Suppressor macrophage (primary cell): ENCODE results near the gene ANP32D.
"Not testable (repeated sequence)": the region's sequence is repeated elsewhere in the genome, so short reads cannot be mapped to it uniquely, and the experiment has no call there.

ENCODE experiments used
- DNase-seq, 4 experiments: peaks; one replicate each; pipeline ENCODE4 v3.0.0-alpha.2; 2020 to 2022
- total RNA-seq, 17 experiments: gene quantifications; one replicate each; lab custom pipeline; 2026; ENCODE audit warnings: mixed read lengths in 6 of 17, inconsistent platforms in 3 of 17; lab: John Stamatoyannopoulos, UW

The ANP32D gene
- 0 to 0.44 (median 0) reads per million in 17 experiments for total RNA-seq

- DNase-seq: no peak
Observed at GRCh38 chr12:48472259-48472658, at the start of gene ANP32D. TSS of gene ANP32D (plus strand) at chr12:48472559. CDS start at chr12:48472665, 106 bp downstream.

DNA sequence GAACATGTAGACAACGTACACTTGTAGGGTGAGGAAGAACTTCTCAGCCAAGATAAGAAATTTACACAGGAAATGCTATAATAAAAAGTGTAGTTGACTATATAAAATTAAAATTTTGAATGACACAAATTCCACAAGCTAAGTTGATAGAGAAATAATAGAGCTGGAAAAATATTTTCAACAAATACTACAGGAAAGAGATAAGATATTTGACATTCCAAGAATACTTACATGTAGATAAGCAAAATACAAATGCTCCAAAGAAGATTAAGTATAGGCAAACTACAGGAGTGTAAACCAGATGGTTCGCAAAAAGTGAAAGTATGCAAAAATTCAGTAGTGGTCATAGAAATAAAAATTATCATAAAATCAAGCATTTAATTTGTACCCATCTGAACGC is 49.2 kb upstream of the ANP32D start:
- no peak for DNase-seq

GRCh38 chr12:48424644-48425043 is 47.7 kb upstream of the ANP32D start:
- DNase-seq: no peak

DNA sequence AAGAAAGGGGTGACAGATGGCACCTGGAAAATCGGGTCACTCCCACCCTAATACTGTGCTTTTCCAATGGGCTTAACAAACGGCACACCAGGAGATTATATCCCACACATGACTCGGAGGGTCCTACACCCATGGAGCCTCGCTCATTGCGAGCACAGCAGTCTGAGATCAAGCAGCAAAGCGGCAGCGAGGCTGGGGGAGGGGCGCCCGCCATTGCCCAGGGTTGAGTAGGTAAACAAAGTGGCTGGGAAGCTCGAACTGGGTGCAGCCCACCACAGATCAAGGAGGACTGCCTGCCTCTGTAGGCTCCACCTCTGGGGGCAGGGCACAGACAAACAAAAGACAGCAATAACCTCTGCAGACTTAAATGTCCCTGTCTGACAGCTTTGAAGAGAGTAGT is 38.3 kb upstream of the ANP32D start:
- not testable (repeated sequence) for DNase-seq

DNA sequence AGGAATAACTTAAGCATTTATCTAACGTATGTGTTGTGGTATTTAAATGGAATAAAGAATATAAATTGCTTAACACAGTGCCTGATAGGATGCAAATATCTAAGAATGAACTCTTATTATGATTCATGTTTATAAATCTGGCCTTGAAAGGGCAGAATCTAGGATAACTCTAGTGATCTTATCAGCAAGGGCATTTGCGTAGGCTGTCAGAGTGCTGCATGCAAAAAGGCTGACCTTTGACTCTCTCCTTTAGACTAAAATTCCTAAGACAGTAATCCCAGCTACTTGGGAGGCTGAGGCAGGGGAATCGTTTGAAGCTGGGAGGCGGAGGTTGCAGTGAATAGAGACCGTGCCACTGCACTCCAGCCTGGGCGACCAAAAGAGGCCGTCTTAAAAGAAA is 31.3 kb upstream of the ANP32D start:
- no peak for DNase-seq

- no peak for DNase-seq
Observed at GRCh38 chr12:48442179-48442847, 30.0 kb upstream of the ANP32D start.

GRCh38 chr12:48445538-48445937 is 26.8 kb upstream of the ANP32D start:
- no peak for DNase-seq

GRCh38 chr12:48446161-48446776 is 26.1 kb upstream of the ANP32D start:
- peak in 2 of 4 experiments; percentile 10 to 19 for DNase-seq

DNA sequence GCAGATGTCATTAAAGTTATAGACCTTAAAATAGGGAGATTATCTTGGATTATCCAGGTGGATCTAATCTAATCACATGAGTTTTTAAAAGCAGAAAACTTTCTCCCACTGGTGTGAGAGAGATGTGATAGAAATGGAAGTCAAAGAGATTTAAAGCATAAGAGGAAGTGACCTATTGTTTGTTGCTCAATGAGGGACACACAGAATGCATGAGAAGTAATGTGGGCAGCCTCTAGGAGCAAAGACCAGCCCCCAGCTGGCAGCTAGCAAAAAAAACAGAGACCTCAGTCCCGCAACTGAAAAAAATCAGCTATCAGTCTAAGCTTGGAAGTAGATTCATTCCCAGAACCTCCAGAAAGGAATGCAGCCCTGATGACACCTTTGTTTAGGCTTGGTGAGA is 24.6 kb upstream of the ANP32D start:
- peak; percentile 5 to 54 (median 35) for DNase-seq

DNA sequence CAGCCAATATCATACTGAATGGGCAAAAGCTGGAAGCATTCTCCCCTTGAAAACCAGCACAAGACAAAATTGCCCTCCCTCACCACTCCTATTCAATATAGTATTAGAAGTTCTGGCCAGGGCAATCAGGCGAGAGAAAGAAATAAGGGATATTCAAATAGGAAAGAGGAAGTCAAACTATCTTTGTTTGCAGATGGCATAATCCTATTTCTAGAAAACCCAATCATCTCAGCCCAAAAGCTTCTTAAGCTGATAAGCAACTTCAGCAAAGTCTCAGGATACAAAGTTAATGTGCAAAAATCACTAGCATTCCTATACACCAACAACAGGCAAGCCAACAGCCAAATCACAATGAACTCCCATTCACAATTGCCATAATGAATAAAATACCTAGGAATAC is 21.0 kb upstream of the ANP32D start:
- DNase-seq: no peak

DNA sequence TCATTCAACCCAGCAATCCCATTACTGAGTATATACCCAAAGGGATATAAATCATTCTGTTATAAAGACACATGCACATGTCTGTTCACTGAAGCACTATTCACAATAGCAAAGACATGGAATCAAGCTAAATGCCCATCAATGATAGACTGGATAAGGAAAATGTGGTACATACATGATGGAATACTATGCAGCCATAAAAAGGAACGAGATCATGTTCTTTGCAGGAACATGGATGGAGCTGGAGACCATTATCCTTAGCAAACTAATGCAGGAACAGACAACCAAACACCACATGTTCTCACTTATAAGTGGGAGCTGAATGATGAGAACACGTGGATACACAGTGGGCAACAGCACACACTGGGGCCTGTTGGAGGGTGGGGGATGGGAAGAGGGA is 19.4 kb upstream of the ANP32D start:
- not testable (repeated sequence) for DNase-seq

DNA sequence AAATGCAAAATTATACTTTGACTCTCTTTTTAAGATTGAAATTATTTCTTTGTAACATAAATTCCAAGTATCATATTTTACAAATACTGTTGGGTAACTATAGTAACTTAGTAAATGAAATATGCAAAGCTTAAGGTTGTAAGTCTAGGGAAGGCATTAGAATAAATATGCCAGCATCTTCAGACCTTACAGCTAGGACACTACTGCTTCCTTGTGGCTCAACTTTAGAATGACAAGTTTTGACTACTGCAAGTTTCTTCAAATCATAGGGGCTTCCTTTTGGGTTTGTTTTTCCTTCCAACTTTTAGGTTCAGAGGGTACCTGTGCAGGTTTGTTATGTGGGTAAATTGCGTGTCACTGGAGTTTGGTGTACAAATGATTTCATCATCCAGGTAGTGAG is 17.7 kb upstream of the ANP32D start:
- DNase-seq: peak; percentile 11 to 58 (median 44)

- no peak for DNase-seq
Observed at GRCh38 chr12:48455116-48455515, 17.2 kb upstream of the ANP32D start.

GRCh38 chr12:48459259-48459658 is 13.1 kb upstream of the ANP32D start:
- DNase-seq: no peak

GRCh38 chr12:48469027-48469426 is 3.3 kb upstream of the ANP32D start:
- not testable (repeated sequence) for DNase-seq

DNA sequence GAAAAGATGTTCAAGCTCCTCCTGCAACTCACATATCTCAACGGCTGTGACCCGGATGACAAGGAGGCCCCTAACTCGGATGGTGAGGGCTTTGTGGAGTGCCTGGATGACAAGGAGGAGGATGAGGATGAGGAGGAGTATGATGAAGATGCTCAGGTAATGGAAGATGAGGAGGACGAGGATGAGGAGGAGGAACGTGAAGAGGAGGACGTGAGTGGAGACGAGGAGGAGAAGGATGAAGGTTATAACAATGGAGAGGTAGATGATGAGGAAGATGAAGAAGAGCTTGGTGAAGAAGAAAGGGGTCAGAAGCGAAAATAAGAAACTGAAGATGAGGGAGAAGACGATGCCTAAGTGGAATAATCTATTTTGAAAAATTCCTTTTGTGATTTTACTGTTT is 702 bp downstream of the ANP32D start:
- DNase-seq: no peak

DNA sequence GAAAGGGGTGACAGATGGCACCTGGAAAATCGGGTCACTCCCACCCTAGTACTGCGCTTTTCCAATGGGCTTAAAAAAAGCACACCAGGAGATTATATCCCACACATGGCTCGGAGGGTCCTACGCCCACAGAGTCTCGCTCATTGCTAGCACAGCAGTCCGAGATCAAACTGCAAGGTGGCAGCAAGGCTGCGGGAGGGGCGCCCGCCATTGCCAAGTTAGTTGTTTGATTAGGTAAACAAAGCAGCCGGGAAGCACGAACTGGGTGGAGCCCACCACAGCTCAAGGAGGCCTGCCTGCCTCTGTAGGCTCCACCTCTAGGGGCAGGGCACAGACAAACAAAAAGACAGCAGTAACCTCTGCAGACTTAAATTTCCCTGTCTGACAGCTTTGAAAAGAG is 2.1 kb downstream of the ANP32D start:
- DNase-seq: not testable (repeated sequence)

DNA sequence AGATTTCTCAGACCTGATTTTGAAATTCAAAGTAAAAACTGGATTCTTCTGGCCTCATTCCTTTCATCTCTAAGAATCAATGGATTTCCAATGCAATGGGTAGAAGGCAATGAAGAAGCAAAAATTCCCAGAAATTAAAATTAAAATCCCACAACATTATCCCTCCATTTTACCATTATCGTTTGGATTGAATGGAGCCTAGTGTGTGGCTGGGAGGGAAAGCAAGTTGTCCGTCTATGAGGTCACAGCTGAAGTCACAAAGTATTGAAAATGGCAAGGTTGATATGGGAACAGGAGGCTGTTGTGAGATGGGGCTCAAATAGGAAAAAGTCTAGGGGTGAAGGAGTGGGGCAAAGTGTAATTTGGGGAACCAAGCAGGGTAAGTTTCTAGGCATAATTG is 9.8 kb downstream of the ANP32D start, which contains the start of gene C12orf54:
Gene C12orf54, plus strand, starts transcription at position 301 of the 400 bp plus-strand sequence. CDS start 799 bp downstream, outside the sequence.
- no peak for DNase-seq

GRCh38 chr12:48482930-48483329 is 10.6 kb downstream of the ANP32D start:
- DNase-seq: no peak

GRCh38 chr12:48486261-48486660 is 13.9 kb downstream of the ANP32D start:
- DNase-seq: no peak

DNA sequence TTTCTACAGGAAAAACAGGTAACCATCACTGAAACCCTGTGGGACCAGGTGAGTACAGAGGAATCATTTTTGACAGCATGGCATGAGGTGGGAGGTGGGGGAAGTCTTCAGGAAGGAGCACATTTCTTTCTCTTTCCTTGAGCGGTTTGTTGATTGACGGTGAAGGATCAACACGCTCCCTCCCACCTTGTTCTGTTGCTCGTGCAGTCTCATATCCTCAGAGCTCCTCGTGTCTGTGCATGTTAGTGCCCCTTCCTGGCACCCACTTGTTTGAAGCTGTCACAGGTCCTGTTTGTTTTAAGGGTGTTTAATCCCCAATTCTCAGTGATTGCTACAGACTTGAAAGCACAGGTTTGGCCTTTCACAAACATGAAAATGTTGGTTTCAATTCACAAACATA is 14.3 kb downstream of the ANP32D start:
- DNase-seq: no peak

DNA sequence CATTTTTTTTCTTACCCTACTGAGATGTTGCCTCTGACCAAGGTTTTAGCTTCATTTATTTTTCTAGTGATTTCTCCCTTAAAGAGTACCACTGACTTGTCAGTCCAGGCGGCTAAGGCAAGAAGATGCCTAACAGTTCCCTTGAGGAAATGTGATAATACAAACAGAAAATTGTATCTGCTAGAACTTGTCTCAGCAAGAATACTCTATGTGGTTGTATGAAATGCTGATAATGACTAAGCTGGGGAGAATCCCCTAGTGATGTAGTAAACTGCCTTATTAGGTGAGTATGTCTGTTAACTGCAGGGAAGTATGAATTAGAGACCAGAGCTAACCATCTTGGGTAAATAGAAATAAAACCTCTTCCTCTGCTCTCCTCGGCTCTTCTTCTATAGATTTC is 16.7 kb downstream of the ANP32D start:
- DNase-seq: no peak

DNA sequence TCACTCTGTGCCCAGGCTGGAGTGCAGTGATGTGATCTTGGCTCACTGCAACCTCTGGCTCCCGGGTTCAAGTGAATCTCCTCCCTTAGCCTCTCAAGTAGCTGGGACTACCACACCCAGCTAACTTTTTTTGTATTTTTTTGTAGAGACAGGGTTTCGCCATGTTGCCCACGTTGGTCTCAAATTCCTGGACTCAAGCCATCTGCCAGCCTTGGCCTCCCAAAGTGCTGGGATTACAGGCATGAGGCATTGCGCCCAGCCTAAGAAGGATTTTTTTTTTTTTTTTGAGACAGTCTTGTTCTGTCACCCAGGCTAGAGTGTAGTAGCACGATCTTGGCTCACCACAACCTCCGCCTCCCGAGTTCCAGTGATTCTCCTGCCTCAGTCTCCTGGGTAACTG is 17.1 kb downstream of the ANP32D start:
- not testable (repeated sequence) for DNase-seq

- not testable (repeated sequence) for DNase-seq
Observed at GRCh38 chr12:48500281-48500680, 27.9 kb downstream of the ANP32D start.
